Neural cell (in vitro differentiated cells): ENCODE measurements around the gene HMCN2.

Experiments used
- EP300 ChIP-seq: fragments of 450-650 bp; conservative IDR thresholded peaks from 2 replicates; pipeline ENCODE4 v1.6.1; 2014; ENCODE audit warnings: antibody characterized with exemption, mild to moderate bottlenecking, moderate library complexity; ENCODE audit not compliant: poor library complexity, severe bottlenecking
- EZH2 ChIP-seq: fragments of 200-600, 300-800 bp; shearing (Covaris generic), sonication (generic); IDR thresholded peaks from 2 replicates; pipeline ENCODE4 v1.6.1; 2014; ENCODE audit warnings: antibody characterized with exemption, low read length, borderline replicate concordance, mild to moderate bottlenecking; ENCODE audit not compliant: insufficient read depth, poor library complexity, severe bottlenecking
- POLR2AphosphoS5 ChIP-seq: IDR thresholded peaks from 2 replicates; pipeline ENCODE4 v1.6.1; 2012
- TAF1 ChIP-seq: IDR thresholded peaks from 2 replicates; pipeline ENCODE4 v1.6.1; 2012; ENCODE audit warnings: low read depth
- TF ChIP-seq, protein P1 (sequence below): fragments of 450-650 bp; IDR thresholded peaks from 2 replicates; pipeline ENCODE4 v1.5.1; 2014; ENCODE audit warnings: antibody characterized with exemption, mild to moderate bottlenecking, moderate library complexity; ENCODE audit not compliant: poor library complexity, severe bottlenecking

DNA sequence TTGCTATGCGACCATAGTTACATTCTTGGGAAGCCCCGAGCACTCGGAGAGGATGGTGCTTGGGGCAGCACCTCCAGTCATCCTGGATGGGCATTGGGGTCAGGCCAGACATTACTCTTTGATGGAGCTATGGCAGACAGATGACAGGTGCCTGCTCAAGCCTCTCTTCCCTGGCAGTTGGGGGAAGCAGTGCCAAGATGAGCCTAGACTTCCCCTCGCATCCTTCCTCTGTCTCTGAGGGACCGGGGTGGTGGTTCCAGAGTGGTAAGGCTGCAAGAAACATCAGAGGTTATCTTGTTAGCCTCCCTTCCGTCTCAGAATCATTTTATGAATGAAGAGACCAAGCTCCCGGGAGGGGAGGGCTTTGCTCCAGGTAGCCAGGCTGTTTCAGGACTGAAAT is 2.8 kb upstream of the HMCN2 start:
- TF ChIP-seq, protein P1, sequence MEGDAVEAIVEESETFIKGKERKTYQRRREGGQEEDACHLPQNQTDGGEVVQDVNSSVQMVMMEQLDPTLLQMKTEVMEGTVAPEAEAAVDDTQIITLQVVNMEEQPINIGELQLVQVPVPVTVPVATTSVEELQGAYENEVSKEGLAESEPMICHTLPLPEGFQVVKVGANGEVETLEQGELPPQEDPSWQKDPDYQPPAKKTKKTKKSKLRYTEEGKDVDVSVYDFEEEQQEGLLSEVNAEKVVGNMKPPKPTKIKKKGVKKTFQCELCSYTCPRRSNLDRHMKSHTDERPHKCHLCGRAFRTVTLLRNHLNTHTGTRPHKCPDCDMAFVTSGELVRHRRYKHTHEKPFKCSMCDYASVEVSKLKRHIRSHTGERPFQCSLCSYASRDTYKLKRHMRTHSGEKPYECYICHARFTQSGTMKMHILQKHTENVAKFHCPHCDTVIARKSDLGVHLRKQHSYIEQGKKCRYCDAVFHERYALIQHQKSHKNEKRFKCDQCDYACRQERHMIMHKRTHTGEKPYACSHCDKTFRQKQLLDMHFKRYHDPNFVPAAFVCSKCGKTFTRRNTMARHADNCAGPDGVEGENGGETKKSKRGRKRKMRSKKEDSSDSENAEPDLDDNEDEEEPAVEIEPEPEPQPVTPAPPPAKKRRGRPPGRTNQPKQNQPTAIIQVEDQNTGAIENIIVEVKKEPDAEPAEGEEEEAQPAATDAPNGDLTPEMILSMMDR = no peak
- TF ChIP-seq EP300 = no peak
- TF ChIP-seq TAF1 = no peak
- no peak for TF ChIP-seq EZH2
- TF ChIP-seq POLR2AphosphoS5 = no peak
